ENCODE data around the gene C19orf67.

- TF ChIP-seq, protein P1, sequence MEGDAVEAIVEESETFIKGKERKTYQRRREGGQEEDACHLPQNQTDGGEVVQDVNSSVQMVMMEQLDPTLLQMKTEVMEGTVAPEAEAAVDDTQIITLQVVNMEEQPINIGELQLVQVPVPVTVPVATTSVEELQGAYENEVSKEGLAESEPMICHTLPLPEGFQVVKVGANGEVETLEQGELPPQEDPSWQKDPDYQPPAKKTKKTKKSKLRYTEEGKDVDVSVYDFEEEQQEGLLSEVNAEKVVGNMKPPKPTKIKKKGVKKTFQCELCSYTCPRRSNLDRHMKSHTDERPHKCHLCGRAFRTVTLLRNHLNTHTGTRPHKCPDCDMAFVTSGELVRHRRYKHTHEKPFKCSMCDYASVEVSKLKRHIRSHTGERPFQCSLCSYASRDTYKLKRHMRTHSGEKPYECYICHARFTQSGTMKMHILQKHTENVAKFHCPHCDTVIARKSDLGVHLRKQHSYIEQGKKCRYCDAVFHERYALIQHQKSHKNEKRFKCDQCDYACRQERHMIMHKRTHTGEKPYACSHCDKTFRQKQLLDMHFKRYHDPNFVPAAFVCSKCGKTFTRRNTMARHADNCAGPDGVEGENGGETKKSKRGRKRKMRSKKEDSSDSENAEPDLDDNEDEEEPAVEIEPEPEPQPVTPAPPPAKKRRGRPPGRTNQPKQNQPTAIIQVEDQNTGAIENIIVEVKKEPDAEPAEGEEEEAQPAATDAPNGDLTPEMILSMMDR (IDR thresholded peaks at IDR 0.05 in 4 of 5, conservative IDR thresholded peaks at IDR 0.05 in 1 of 5), result no peak
- no peak for TF ChIP-seq POLR2A (IDR thresholded peaks at IDR 0.05)
Observed at GRCh38 chr19:14082675-14082960, 3.0 kb downstream of the C19orf67 start.
